Panc1 (cell line): ENCODE data around the gene SCYL2.

ENCODE experiments used
- SIN3A ChIP-seq: IDR thresholded peaks from 2 replicates; pipeline ENCODE4 v1.6.1; 2012; ENCODE audit warnings: low read depth, mild to moderate bottlenecking, low read length, moderate library complexity, borderline replicate concordance; ENCODE audit not compliant: insufficient read depth
- TF ChIP-seq, protein P1 (sequence below): fragments of 450-650 bp; IDR thresholded peaks from 2 replicates; pipeline ENCODE4 v1.5.1; 2017; ENCODE audit warnings: mild to moderate bottlenecking

DNA sequence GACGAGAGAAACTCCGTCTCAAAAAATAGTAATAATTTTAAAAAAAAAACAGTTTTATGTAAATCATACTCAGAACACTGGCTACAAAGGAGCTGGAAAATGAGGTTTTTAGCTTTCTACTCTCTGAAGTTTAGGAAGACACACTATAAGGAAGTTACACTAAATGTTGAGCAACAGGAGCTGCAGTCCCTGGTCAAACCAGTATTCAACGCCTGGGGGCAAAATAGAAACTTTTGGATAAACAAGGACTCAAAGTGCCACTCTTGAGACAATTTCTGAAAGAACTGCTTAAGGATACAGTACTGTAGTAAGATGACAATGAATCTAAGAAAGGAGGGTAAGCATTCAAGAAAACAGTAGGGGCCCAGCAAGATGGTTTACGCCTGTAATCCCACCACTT is 37.1 kb upstream of the SCYL2 start:
- no peak for TF ChIP-seq SIN3A
- TF ChIP-seq, protein P1, sequence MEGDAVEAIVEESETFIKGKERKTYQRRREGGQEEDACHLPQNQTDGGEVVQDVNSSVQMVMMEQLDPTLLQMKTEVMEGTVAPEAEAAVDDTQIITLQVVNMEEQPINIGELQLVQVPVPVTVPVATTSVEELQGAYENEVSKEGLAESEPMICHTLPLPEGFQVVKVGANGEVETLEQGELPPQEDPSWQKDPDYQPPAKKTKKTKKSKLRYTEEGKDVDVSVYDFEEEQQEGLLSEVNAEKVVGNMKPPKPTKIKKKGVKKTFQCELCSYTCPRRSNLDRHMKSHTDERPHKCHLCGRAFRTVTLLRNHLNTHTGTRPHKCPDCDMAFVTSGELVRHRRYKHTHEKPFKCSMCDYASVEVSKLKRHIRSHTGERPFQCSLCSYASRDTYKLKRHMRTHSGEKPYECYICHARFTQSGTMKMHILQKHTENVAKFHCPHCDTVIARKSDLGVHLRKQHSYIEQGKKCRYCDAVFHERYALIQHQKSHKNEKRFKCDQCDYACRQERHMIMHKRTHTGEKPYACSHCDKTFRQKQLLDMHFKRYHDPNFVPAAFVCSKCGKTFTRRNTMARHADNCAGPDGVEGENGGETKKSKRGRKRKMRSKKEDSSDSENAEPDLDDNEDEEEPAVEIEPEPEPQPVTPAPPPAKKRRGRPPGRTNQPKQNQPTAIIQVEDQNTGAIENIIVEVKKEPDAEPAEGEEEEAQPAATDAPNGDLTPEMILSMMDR: no peak
